ENCODE results near the gene SLC38A11. TPM values are rescaled to one million over a fixed set of nuclear protein-coding genes. Genes with fewer than 3 reads are reported as not detected.

Gene SLC38A11
- total and polyA plus RNA-seq, 2 donors (not counting 1 experiment from before 2014, with no cell fraction given): 0.50 to 1.1 TPM

DNA sequence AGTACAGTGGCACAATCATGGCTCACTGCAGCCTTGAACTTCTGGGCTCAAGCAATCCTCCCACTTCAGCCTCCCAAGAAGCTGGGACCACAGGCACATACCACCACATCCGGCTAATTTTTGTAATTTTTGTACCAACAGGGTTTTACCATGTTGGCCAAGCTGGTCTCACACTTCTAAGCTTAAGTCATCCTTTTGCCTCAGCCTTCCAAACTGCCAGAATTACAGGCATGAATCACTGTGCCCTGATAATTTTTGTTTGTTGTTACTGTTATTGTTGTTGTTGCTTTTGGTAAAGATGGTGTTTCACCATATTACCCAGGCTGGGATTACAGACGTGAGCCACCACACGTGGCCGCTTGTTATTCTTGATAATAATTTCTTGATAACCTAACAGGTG, 103.2 kb downstream of the SLC38A11 start:
- no peaks in the 10 kb centered on the region for H3K4me1 ChIP-seq (ENCODE audit: control insufficient read depth, extremely low read depth, insufficient read depth, low read length)
- TF ChIP-seq, protein P1, sequence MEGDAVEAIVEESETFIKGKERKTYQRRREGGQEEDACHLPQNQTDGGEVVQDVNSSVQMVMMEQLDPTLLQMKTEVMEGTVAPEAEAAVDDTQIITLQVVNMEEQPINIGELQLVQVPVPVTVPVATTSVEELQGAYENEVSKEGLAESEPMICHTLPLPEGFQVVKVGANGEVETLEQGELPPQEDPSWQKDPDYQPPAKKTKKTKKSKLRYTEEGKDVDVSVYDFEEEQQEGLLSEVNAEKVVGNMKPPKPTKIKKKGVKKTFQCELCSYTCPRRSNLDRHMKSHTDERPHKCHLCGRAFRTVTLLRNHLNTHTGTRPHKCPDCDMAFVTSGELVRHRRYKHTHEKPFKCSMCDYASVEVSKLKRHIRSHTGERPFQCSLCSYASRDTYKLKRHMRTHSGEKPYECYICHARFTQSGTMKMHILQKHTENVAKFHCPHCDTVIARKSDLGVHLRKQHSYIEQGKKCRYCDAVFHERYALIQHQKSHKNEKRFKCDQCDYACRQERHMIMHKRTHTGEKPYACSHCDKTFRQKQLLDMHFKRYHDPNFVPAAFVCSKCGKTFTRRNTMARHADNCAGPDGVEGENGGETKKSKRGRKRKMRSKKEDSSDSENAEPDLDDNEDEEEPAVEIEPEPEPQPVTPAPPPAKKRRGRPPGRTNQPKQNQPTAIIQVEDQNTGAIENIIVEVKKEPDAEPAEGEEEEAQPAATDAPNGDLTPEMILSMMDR (conservative IDR thresholded peaks at IDR 0.05 in 1 of 2, IDR thresholded peaks at IDR 0.05 in 1 of 2; ENCODE audit: low read depth in 1 of 2, low read length in 2 of 2): no peak
- TF ChIP-seq EZH2 (IDR thresholded peaks at IDR 0.05; ENCODE audit: low read length, missing control alignments): no peak
- H2AFZ ChIP-seq (ENCODE audit: low read length): no peak overlapping the region
- no peak overlapping the region for H3K4me2 ChIP-seq (ENCODE audit: extremely low read depth, insufficient read depth, low read length)
- no peaks in the 10 kb centered on the region for H4K20me1 ChIP-seq (ENCODE audit: control insufficient read depth, extremely low read depth, insufficient read depth, low read length)
- H3K79me2 ChIP-seq (ENCODE audit: control insufficient read depth, insufficient read depth, low read length): no peaks in the 10 kb centered on the region
- no peak for DNase-seq (ENCODE audit: low read depth in 2 of 2)
- H3K9ac ChIP-seq (ENCODE audit: insufficient read depth, low read length): no peak overlapping the region
- H3K9me3 ChIP-seq (ENCODE audit: control insufficient read depth, insufficient read depth, low read depth, low read length): no peaks in the 10 kb centered on the region
- H3K4me3 ChIP-seq (replicated peaks in 1 of 4; ENCODE audit: control extremely low read depth in 1 of 4, insufficient read depth in 1 of 4, low read depth in 3 of 4, low read length in 4 of 4): no peak overlapping the region
- H3K27me3 ChIP-seq (ENCODE audit: control insufficient read depth, insufficient read depth, low read length): no peaks in the 10 kb centered on the region
- no peaks in the 10 kb centered on the region for H3K36me3 ChIP-seq (ENCODE audit: control insufficient read depth, insufficient read depth, low read length)
- H3K27ac ChIP-seq (ENCODE audit: insufficient read depth, low read length): no peak overlapping the region

DNA sequence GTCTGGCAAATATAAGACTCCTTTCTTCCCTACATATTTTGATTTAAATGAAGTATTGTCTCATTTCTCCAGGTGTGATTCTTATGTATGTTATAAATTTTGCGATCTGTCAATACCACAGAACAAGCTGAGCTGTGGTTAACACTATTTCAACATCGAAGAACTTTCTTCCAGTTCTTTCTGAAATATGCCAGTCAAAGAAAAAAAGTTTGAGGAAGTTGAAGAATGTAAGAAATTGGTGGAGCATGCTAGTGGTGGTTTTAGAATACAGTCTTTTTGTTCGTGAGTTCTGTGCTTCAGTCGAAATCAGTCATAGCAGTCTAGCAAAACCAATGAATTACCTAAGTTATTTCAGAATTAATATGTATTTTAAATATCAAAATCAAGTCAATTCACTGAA, 105.1 kb downstream of the SLC38A11 start:
- Histone ChIP-seq H3K9me3 (ENCODE audit: control insufficient read depth, insufficient read depth, low read depth, low read length) (no peaks in the 10 kb centered on the region), H3K4me2 (ENCODE audit: extremely low read depth, insufficient read depth, low read length) (no peak overlapping the region), H3K9ac (ENCODE audit: insufficient read depth, low read length) (no peak overlapping the region), H3K27me3 (ENCODE audit: control insufficient read depth, insufficient read depth, low read length) (no peaks in the 10 kb centered on the region), H3K4me1 (ENCODE audit: control insufficient read depth, extremely low read depth, insufficient read depth, low read length) (no peaks in the 10 kb centered on the region), H3K79me2 (ENCODE audit: control insufficient read depth, insufficient read depth, low read length) (no peaks in the 10 kb centered on the region), H2AFZ (ENCODE audit: low read length) (no peak overlapping the region), H3K4me3 (replicated peaks in 1 of 4; ENCODE audit: control extremely low read depth in 1 of 4, insufficient read depth in 1 of 4, low read depth in 3 of 4, low read length in 4 of 4) (no peak overlapping the region), H3K27ac (ENCODE audit: insufficient read depth, low read length) (no peak overlapping the region), H3K36me3 (ENCODE audit: control insufficient read depth, insufficient read depth, low read length) (no peaks in the 10 kb centered on the region), H4K20me1 (ENCODE audit: control insufficient read depth, extremely low read depth, insufficient read depth, low read length) (no peaks in the 10 kb centered on the region)
- DNase-seq (ENCODE audit: low read depth in 2 of 2): no peak
- no peak for TF ChIP-seq EZH2 (IDR thresholded peaks at IDR 0.05; ENCODE audit: low read length, missing control alignments)
- TF ChIP-seq, protein P1 (conservative IDR thresholded peaks at IDR 0.05 in 1 of 2, IDR thresholded peaks at IDR 0.05 in 1 of 2; ENCODE audit: low read depth in 1 of 2, low read length in 2 of 2): no peak

DNA sequence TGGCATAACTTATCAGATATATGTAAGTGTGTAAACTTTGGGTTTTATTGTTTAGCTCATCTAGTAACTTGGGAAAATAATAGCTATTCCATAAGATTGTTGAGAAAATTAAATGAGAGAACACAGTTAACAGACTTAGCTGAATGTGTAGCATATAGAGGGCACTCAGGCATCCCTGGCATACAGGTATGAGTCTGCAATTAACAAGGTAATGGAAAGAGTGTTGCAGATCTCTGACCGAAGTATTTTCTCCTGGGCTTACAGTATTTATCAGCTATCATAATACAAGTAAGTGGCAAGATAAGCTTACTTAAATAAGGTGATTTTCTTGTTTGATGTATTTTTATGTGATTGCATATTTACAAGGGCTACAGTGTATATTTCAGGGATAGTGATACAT, 105.8 kb downstream of the SLC38A11 start:
- Histone ChIP-seq H3K79me2 (ENCODE audit: control insufficient read depth, insufficient read depth, low read length) (no peaks in the 10 kb centered on the region), H3K9ac (ENCODE audit: insufficient read depth, low read length) (no peak overlapping the region)
- no peak for DNase-seq (ENCODE audit: low read depth in 2 of 2)

More for the DNA sequence above, 105.8 kb downstream of the SLC38A11 start:
- Histone ChIP-seq H3K9me3 (ENCODE audit: control insufficient read depth, insufficient read depth, low read depth, low read length) (no peaks in the 10 kb centered on the region), H2AFZ (ENCODE audit: low read length) (no peak overlapping the region), H3K4me3 (replicated peaks in 1 of 4; ENCODE audit: control extremely low read depth in 1 of 4, insufficient read depth in 1 of 4, low read depth in 3 of 4, low read length in 4 of 4) (no peak overlapping the region), H3K36me3 (ENCODE audit: control insufficient read depth, insufficient read depth, low read length) (no peaks in the 10 kb centered on the region), H3K27me3 (ENCODE audit: control insufficient read depth, insufficient read depth, low read length) (no peaks in the 10 kb centered on the region), H4K20me1 (ENCODE audit: control insufficient read depth, extremely low read depth, insufficient read depth, low read length) (no peaks in the 10 kb centered on the region), H3K27ac (ENCODE audit: insufficient read depth, low read length) (no peak overlapping the region), H3K4me1 (ENCODE audit: control insufficient read depth, extremely low read depth, insufficient read depth, low read length) (no peaks in the 10 kb centered on the region), H3K4me2 (ENCODE audit: extremely low read depth, insufficient read depth, low read length) (no peak overlapping the region)
- TF ChIP-seq, protein P1 (conservative IDR thresholded peaks at IDR 0.05 in 1 of 2, IDR thresholded peaks at IDR 0.05 in 1 of 2; ENCODE audit: low read depth in 1 of 2, low read length in 2 of 2): no peak
- TF ChIP-seq EZH2 (IDR thresholded peaks at IDR 0.05; ENCODE audit: low read length, missing control alignments): no peak

Data from fibroblast of lung (primary cell).